GM12864 (cell line): ENCODE results near the gene HLA-F.
A peak's percentile ranks its signal among the peaks of the same experiment; 100 is the strongest.

Experiments
- DNase-seq: peaks from one replicate; pipeline ENCODE4 v3.0.0-alpha.2; 2011; ENCODE audit warnings: low read depth
- H3K4me3 ChIP-seq: 2 replicates; pipeline ENCODE4 v1.5.1; 2011; ENCODE audit warnings: mild to moderate bottlenecking, low read depth, low read length, control low read depth
- TF ChIP-seq, protein P1 (sequence below): IDR thresholded peaks from 2 replicates; pipeline ENCODE4 v1.5.1; 2011; ENCODE audit warnings: low read depth, mild to moderate bottlenecking, moderate library complexity, low read length, control low read depth, inconsistent platforms; ENCODE audit errors: missing control alignments

Gene HLA-F

DNA sequence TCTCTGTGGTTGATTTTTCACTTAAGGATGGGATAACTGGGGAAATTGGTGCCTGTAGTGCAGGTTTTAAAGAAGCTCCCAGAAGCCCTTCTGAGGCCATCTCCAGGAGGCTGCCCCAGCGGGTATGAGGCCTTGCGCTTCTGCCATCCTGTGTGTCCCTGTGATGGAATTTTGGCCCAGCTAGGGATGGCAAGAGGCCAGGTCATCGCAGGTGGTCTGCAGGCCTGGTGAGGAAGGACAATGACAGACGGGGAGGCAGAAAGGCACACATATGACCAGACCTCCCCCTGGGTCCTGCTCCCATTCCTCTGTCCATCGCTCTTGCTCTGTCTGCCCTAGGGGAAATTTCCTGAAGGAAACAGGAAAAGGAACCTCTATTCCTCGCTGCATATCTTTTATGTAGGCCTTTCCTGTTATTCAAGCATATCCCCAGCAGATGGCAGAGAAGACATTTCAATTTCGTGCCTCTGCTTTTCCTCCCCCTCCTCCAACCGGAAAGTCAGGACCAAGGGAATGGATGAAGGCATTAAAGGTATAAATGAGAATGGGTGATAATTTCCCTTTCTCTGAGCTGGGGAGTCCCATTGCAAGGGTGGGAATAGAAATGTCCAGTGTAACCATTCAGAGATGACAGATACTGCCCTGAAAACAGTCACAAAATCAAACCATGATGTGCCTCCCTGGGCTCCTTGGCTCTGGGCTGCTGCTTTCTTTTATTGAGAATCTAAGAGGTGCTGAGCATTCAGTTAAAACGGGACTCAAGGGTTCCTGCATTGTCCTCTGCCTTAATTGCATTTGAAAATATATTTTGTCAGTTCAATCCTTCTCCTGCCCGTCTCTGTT lies 17.6 kb upstream of the HLA-F start:
- TF ChIP-seq, protein P1, sequence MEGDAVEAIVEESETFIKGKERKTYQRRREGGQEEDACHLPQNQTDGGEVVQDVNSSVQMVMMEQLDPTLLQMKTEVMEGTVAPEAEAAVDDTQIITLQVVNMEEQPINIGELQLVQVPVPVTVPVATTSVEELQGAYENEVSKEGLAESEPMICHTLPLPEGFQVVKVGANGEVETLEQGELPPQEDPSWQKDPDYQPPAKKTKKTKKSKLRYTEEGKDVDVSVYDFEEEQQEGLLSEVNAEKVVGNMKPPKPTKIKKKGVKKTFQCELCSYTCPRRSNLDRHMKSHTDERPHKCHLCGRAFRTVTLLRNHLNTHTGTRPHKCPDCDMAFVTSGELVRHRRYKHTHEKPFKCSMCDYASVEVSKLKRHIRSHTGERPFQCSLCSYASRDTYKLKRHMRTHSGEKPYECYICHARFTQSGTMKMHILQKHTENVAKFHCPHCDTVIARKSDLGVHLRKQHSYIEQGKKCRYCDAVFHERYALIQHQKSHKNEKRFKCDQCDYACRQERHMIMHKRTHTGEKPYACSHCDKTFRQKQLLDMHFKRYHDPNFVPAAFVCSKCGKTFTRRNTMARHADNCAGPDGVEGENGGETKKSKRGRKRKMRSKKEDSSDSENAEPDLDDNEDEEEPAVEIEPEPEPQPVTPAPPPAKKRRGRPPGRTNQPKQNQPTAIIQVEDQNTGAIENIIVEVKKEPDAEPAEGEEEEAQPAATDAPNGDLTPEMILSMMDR, result peak; percentile 57
- DNase-seq, result no peak
- H3K4me3 ChIP-seq, result no peak overlapping the region

DNA sequence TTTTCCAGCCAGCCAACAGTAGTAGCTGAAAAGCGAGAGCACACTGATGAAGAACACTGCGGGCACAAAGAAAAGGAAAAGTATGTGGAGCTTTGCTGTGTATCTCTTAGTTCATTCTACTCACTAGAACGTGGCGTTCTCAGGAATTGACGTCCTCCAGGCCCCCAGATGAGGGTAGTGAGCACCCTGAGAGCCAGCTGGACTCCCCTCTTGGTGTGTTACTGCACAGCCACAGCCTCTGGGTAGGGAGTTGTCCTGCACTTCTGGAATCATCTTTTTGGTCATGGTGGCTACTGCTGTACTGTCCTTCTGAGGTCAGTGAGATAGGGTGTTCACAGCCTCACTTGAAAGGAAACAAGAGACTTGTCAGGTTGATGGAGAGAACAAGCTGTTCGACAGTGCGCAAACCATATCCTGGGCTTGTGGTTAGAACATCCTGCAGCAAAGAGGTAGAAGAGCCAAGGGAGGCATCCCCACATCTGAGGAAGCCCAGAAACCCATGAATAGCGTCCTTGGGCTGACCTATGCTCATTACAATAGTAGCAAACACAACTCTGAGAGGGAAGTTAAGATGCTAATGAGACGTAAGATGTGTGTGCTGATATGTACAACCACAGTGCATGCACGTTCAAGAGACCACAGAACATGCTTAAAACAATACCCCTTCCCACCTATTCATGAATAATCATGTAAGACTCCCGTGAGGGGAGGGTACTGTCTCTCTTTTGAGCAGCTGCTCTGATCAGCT lies 14.6 kb upstream of the HLA-F start:
- DNase-seq, result no peak
- TF ChIP-seq, protein P1, result no peak
- no peak overlapping the region for H3K4me3 ChIP-seq

- no peak overlapping the region for H3K4me3 ChIP-seq
- no peak for DNase-seq
- TF ChIP-seq, protein P1, result no peak
Observed at GRCh38 chr6:29709188-29709587, 14.0 kb upstream of the HLA-F start.

DNA sequence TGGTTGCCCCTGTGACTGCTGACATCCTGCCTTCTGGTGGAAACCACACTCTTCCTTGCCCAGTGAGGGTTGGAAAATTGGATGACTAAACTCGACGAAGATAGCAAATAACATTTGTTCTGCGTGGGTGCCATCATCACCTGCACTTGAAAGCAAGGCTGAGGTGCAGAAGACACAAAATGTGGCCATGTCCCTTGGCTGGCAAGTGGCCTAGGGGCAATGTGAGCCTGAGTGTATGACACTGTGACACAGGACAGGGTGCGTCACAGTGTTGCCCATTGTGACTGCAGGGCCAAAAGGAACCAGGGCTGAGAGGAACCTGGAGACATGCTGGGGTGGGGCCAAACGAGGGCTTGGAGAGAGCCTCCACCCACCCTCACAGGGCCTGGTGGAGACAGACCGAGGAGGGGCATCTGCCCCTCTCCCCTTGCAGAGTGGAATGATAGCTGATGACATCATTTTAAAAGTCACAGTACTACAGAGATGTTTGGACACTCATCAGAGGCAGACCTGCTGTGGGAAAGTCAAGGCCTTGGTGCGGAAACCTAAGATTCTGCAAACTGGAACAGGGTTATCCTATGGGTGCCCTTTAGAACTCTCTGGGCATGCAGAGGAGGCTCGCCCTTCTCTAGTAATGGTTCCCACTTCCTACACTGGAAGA lies 12.8 kb upstream of the HLA-F start:
- H3K4me3 ChIP-seq, result no peak overlapping the region
- no peak for DNase-seq
- TF ChIP-seq, protein P1, result no peak

DNA sequence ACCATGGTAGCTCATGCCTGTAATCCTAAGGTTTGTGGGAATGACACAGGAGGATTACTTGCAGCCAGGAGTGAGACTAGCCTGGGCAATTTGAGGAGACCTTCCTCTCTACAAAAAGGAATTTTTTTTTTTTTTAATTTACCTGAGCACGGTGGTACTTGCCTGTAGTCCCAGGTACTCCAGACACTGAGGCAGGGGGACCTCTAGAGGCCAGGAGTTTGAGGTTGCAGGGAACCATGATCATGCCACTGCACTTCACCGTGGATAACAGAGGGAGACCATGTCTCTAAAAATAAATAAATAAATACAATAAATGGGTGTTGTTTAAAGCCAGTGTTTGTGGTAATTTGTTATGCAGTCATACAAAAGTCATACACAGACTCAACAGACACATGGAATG lies 2.4 kb upstream of the HLA-F start:
- TF ChIP-seq, protein P1, result peak; percentile 27
- no peak for DNase-seq
- no peak overlapping the region for H3K4me3 ChIP-seq

DNA sequence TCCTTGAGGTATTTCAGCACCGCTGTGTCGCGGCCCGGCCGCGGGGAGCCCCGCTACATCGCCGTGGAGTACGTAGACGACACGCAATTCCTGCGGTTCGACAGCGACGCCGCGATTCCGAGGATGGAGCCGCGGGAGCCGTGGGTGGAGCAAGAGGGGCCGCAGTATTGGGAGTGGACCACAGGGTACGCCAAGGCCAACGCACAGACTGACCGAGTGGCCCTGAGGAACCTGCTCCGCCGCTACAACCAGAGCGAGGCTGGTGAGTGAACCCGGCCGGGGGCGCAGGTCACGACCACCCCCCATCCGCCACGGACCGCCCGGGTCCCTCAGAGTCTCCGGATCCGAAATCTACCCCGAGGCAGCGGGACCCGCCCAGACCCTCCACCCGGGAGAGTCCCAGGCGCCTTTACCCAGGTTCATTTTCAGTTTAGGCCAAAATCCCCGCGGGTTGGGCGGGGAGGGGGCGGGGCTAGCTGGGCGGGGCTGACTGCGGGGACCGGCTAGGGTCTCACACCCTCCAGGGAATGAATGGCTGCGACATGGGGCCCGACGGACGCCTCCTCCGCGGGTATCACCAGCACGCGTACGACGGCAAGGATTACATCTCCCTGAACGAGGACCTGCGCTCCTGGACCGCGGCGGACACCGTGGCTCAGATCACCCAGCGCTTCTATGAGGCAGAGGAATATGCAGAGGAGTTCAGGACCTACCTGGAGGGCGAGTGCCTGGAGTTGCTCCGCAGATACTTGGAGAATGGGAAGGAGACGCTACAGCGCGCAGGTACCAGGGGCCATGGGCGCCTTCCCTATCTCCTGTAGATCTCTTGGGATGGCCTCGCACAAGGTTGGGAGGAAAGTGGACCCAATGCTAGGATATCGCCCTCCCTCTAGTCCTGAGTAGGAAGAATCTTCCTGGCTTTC lies 693 bp downstream of the HLA-F start:
- DNase-seq, result no peak
- TF ChIP-seq, protein P1, result no peak
- H3K4me3 ChIP-seq, result peak overlapping the region; percentile 73
